OCI-LY1 (cell line): ENCODE data around the gene C1orf35.

ENCODE experiments used
- H2AFZ ChIP-seq: fragments of 200-600 bp; sonication (generic), shearing (Covaris generic); 2 replicates; pipeline ENCODE4 v1.6.0; 2014; ENCODE audit warnings: antibody characterized with exemption, mild to moderate bottlenecking, low read length
- H3F3A ChIP-seq: fragments of 200-600 bp; sonication (generic), shearing (Covaris generic); 2 replicates; pipeline ENCODE4 v1.6.0; 2014; ENCODE audit warnings: mild to moderate bottlenecking, antibody characterized with exemption, low read length, moderate library complexity; ENCODE audit not compliant: insufficient read depth
- H3K27ac ChIP-seq: fragments of 200-600 bp; sonication (generic); 2 replicates; pipeline ENCODE4 v1.5.1; 2014; ENCODE audit warnings: low read length, mixed run types, mild to moderate bottlenecking, low read depth; ENCODE audit not compliant: poor library complexity, severe bottlenecking
- H3K27me3 ChIP-seq: fragments of 200-600 bp; sonication (generic); 2 replicates; pipeline ENCODE4 v1.6.0; 2014; ENCODE audit warnings: antibody characterized with exemption, mild to moderate bottlenecking, low read length, moderate library complexity; ENCODE audit not compliant: insufficient read depth
- H3K36me3 ChIP-seq: fragments of 200-600 bp; sonication (generic); 2 replicates; pipeline ENCODE4 v1.6.1; 2014; ENCODE audit warnings: mild to moderate bottlenecking, antibody characterized with exemption, low read length, moderate library complexity, mixed read lengths; ENCODE audit not compliant: insufficient read depth
- H3K4me1 ChIP-seq: fragments of 200-600 bp; sonication (generic); 2 replicates; pipeline ENCODE4 v1.5.1; 2014; ENCODE audit warnings: mild to moderate bottlenecking, low read length, moderate library complexity; ENCODE audit not compliant: insufficient read depth, severe bottlenecking
- H3K4me2 ChIP-seq: fragments of 200-600 bp; sonication (generic), shearing (Covaris generic); 2 replicates; pipeline ENCODE4 v1.6.1; 2014; ENCODE audit warnings: low read length
- H3K4me3 ChIP-seq: fragments of 200-600 bp; sonication (generic); 2 replicates; pipeline ENCODE4 v1.5.1; 2014; ENCODE audit warnings: low read length, low read depth, mild to moderate bottlenecking, mixed read lengths; ENCODE audit not compliant: poor library complexity, severe bottlenecking
- H3K79me2 ChIP-seq: fragments of 200-600 bp; shearing (Covaris generic); 2 replicates; pipeline ENCODE4 v1.6.1; 2016; ENCODE audit warnings: mixed run types, low read length, mixed read lengths; ENCODE audit not compliant: insufficient read depth
- H3K9ac ChIP-seq: fragments of 200-600 bp; sonication (generic), shearing (Covaris generic); 2 replicates; pipeline ENCODE4 v1.6.1; 2014; ENCODE audit warnings: mild to moderate bottlenecking, low read length, mixed read lengths
- H3K9me2 ChIP-seq: fragments of 200-600 bp; sonication (generic), shearing (Covaris generic); 2 replicates; pipeline ENCODE4 v1.6.1; 2014; ENCODE audit warnings: low read depth, mild to moderate bottlenecking, low read length, mixed read lengths
- H3K9me3 ChIP-seq: fragments of 200-600 bp; shearing (Covaris generic); 2 replicates; pipeline ENCODE4 v1.6.1; 2014; ENCODE audit warnings: low read length, mixed read lengths
- H4K20me1 ChIP-seq: fragments of 200-600 bp; sonication (generic), shearing (Covaris generic); 2 replicates; pipeline ENCODE4 v1.6.0; 2016; ENCODE audit warnings: mild to moderate bottlenecking, low read length; ENCODE audit not compliant: insufficient read depth
- EZH2 ChIP-seq: fragments of 200-600 bp; sonication (generic), shearing (Covaris generic); IDR thresholded peaks from 2 replicates; pipeline ENCODE4 v1.8.0; 2017; ENCODE audit warnings: borderline replicate concordance, mixed run types, mild to moderate bottlenecking, antibody characterized with exemption, low read length, moderate library complexity, mixed read lengths
- TF ChIP-seq, protein P1 (sequence below): fragments of 200-600 bp; sonication (generic), shearing (Covaris generic); IDR thresholded peaks from 2 replicates; pipeline ENCODE4 v1.5.1; 2017; ENCODE audit warnings: mild to moderate bottlenecking, antibody characterized with exemption, low read length, moderate library complexity, mixed read lengths

The C1orf35 gene

DNA sequence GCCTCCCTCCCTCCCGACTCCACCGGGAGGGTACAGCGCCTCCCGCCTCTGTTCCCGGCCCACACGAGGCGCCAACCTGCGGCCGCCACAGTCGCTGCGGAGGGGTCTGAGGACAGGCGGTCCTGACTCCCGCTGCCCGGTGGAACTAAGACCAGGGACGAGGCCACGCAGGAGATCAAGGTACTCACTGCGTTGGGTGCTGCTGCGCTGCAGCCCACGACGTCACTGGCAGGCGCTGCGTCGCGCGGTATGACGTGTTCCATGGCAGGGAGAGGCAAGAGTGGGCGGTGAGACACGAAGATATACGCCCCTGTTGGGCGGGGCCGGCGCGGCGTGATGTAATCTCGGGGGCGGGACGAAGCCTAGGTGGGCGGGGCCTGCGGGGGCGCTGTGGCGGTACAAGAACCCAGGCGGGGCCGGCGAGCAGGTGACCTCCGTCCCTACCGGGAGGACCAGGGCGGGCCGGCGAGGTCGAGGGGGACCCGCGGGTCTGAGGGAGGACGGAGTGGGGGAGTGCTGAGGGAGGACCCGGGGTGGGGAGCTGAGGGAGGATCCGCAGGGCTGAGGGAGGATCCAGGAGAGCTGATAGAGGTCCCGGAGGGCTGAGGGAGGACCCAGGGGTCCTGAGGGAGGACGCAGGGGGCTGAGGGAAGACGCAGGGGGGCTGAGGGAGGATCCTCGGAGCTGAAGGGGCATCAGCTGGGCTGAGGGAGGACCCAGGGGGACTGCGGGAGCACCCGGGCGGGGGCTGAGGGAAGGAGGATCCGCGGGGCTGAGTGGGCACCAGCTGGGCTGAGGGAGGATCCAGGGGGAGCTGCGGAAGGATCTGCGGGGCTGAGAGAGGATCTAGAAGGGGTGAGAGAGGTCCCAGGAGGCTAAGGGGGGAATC lies 6.2 kb upstream of the C1orf35 start, which contains the start of gene MRPL55:
Gene MRPL55 (minus strand): TSS at position 227 of the 889 bp plus-strand sequence. CDS start 1,039 bp downstream, outside the sequence.
- Histone ChIP-seq H3K4me2 (peak within 1 kb of the TSS; percentile 100), H3K4me3 (peak within 1 kb of the TSS; percentile 100), H3K9ac (peak within 1 kb of the TSS; percentile 98), H3K9me2 (no peaks in the 10 kb centered on the region), H2AFZ (peak within 1 kb of the TSS; percentile 6), H3K27me3 (no peaks in the 10 kb centered on the region), H3K27ac (peak within 1 kb of the TSS; percentile 45), H3K79me2 (peaks cover 8% of the 10 kb centered on the region), H3K4me1 (peaks cover 27% of the 10 kb centered on the region), H3F3A (no peaks in the 10 kb centered on the region), H3K36me3 (peaks cover 31% of the 10 kb centered on the region; the same call in 1 of the 2 replicates), H3K9me3 (no peaks in the 10 kb centered on the region), H4K20me1 (no peaks in the 10 kb centered on the region)
- TF ChIP-seq, protein P1, sequence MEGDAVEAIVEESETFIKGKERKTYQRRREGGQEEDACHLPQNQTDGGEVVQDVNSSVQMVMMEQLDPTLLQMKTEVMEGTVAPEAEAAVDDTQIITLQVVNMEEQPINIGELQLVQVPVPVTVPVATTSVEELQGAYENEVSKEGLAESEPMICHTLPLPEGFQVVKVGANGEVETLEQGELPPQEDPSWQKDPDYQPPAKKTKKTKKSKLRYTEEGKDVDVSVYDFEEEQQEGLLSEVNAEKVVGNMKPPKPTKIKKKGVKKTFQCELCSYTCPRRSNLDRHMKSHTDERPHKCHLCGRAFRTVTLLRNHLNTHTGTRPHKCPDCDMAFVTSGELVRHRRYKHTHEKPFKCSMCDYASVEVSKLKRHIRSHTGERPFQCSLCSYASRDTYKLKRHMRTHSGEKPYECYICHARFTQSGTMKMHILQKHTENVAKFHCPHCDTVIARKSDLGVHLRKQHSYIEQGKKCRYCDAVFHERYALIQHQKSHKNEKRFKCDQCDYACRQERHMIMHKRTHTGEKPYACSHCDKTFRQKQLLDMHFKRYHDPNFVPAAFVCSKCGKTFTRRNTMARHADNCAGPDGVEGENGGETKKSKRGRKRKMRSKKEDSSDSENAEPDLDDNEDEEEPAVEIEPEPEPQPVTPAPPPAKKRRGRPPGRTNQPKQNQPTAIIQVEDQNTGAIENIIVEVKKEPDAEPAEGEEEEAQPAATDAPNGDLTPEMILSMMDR = 0 out of 2 replicates have a peak, but pooled peaks have one; percentile 8
- TF ChIP-seq EZH2 = no peak

DNA sequence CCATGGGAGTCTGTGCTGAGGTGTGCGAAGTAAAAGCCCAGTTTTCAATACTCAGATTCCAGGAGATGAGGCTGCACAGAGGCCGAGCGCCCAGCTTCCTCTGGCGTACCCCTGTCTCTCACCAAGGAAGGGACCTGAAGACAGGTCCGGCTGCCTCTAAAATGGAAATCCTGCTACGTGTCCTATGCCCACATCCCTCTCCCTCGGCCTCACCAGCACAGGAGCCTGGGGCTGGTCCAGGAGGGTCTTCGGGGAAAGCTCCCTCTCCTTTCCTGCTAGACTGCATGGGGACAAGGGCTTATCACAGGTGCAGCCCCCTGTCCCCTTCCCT lies 5.6 kb upstream of the C1orf35 start:
- Histone ChIP-seq H2AFZ (no peak overlapping the region), H3K4me3 (peak overlapping the region; percentile 100), H3K36me3 (peaks cover 31% of the 10 kb centered on the region; the same call in 1 of the 2 replicates), H3K9me3 (no peaks in the 10 kb centered on the region), H3K27ac (peak overlapping the region; percentile 45), H3K27me3 (no peaks in the 10 kb centered on the region), H4K20me1 (no peaks in the 10 kb centered on the region), H3K4me1 (peaks cover 34% of the 10 kb centered on the region), H3K4me2 (peak overlapping the region; percentile 100), H3K9me2 (no peaks in the 10 kb centered on the region), H3F3A (no peaks in the 10 kb centered on the region), H3K9ac (peak overlapping the region; percentile 98), H3K79me2 (peaks cover 8% of the 10 kb centered on the region)
- TF ChIP-seq EZH2 = no peak
- TF ChIP-seq, protein P1 = no peak

DNA sequence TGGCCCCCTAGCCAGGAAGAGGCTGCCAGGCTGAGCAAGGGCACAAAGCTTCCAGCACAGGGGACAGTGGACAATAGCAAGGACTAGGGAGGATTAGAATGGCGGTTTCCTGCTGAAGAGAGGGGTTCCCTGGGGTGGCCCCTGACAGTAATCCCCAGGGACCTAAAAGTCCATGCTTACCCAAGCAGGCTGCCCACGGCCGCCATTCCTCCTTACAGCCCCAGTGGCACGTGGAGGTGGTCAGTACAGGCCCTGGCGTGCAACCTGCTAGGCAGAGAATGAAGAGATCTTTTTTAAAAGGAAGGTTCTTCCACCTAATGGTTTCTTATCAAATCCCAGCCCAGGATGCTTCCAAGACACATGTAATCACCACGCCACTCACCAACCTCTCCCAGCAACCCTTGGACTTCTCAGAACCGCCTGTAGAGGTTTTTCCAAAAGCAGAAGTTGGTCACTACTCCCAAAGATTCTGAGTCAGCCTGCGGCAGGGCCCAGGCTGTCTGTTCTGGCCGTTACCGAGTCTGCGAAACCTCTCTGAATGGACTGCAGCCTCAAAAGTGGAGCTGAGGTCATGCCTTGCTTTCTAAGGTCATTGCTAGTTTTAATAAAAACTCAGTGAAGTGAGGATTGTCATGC lies 5.0 kb upstream of the C1orf35 start:
- peak overlapping the region; percentile 100 for H3K4me2 ChIP-seq
- H3K27ac ChIP-seq = no peak overlapping the region
- H3K9me2 ChIP-seq = no peaks in the 10 kb centered on the region
- no peaks in the 10 kb centered on the region for H3K9me3 ChIP-seq
- peaks cover 31% of the 10 kb centered on the region; the same call in 1 of the 2 replicates for H3K36me3 ChIP-seq
- H3K4me1 ChIP-seq = peaks cover 37% of the 10 kb centered on the region
- H3F3A ChIP-seq = no peaks in the 10 kb centered on the region
- H3K79me2 ChIP-seq = peaks cover 8% of the 10 kb centered on the region
- H3K9ac ChIP-seq = peak overlapping the region; percentile 98
- H3K4me3 ChIP-seq = peak overlapping the region; percentile 100
- TF ChIP-seq, protein P1 = no peak
- TF ChIP-seq EZH2 = no peak
- no peaks in the 10 kb centered on the region for H3K27me3 ChIP-seq
- H4K20me1 ChIP-seq = no peaks in the 10 kb centered on the region
- no peak overlapping the region for H2AFZ ChIP-seq
